DMS114 treated with DMSO at 0.1 percent for 48 hours (cell line): ENCODE results near the gene CDPF1.

Source experiments
- DNase-seq: peaks from one replicate; lab custom pipeline; 2025; ENCODE audit not compliant: unreplicated experiment; lab: John Stamatoyannopoulos, UW

Gene CDPF1

GRCh38 chr22:46250035-46250782, at the start of gene CDPF1:
CDPF1 (minus strand) TSS chr22:46250293; CDS start chr22:46248284, 2,009 bp downstream.
- peak; percentile 55 for DNase-seq

GRCh38 chr22:46299101-46299500, 49.0 kb upstream of the CDPF1 start:
- no peak for DNase-seq

GRCh38 chr22:46297151-46297812, 47.2 kb upstream of the CDPF1 start:
- DNase-seq = no peak

GRCh38 chr22:46296257-46297150, 46.4 kb upstream of the CDPF1 start, which contains the start of gene GTSE1:
GTSE1 (plus strand) TSS chr22:46296870; CDS start chr22:46297401, 531 bp downstream.
- peak; percentile 93 for DNase-seq

GRCh38 chr22:46295277-46295971, 45.3 kb upstream of the CDPF1 start:
- DNase-seq = no peak

GRCh38 chr22:46294784-46295183, 44.7 kb upstream of the CDPF1 start:
- no peak for DNase-seq

GRCh38 chr22:46293577-46294260, 43.6 kb upstream of the CDPF1 start:
- DNase-seq = no peak

GRCh38 chr22:46292732-46293131, 42.6 kb upstream of the CDPF1 start:
- no peak for DNase-seq

GRCh38 chr22:46292173-46292572, 42.1 kb upstream of the CDPF1 start:
- no peak for DNase-seq

- no peak for DNase-seq
These were observed 41.0 kb upstream of the CDPF1 start for GRCh38 chr22:46290843-46291785.

GRCh38 chr22:46290121-46290842, 40.2 kb upstream of the CDPF1 start:
- no peak for DNase-seq

- DNase-seq = no peak
These were observed 39.3 kb upstream of the CDPF1 start for GRCh38 chr22:46289244-46289891.

- no peak for DNase-seq
These were observed 38.8 kb upstream of the CDPF1 start for GRCh38 chr22:46288846-46289243.

GRCh38 chr22:46287873-46288751, 38.0 kb upstream of the CDPF1 start:
- no peak for DNase-seq

GRCh38 chr22:46286941-46287872, 37.1 kb upstream of the CDPF1 start:
- DNase-seq = no peak

- DNase-seq = no peak
These were observed 35.9 kb upstream of the CDPF1 start for GRCh38 chr22:46286006-46286405.
